Cerebellar nuclear complex (tissue), 1 donor: ENCODE data around the gene DLEU7.

Source experiments
- DNase-seq, 2 experiments: peaks; one replicate each; lab custom pipeline; 2025; lab: John Stamatoyannopoulos, UW

DLEU7 gene

DNA sequence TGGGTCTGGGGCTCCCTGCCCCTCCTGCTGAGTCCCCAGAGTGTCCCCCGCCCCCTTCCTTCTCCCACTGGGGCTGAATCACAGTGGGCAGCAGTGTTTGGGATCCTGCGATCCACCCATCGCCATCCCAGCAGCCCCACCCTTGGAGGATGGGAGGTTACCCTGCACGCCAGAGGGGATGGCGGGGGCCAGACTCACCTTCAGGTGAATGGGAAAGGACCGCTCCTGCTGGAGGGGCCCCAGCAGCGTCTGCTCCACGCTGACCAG, 569 bp downstream of the DLEU7 start:
- no peak for DNase-seq

- DNase-seq = no peak
Measured at GRCh38 chr13:50842251-50842989, 1.1 kb downstream of the DLEU7 start.

DNA sequence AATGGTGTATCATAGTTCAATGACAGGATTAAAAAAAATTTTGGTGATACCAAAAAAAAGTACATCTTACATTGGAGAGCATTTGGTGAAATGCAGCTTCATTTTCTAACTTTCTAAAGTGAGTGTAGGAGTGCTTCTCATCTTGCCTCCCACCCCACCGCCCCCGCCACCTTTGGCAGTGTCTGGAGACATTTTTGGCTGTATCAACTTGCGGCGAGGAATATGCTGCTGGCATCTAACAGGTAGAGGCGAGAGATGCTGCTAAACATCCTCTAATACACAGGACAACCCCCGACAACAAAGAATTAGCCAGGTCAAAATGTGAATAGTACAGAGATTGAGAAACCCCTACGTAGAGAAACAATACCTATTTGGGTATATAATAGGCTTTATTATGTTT, 1.7 kb downstream of the DLEU7 start:
- no peak for DNase-seq

GRCh38 chr13:50840284-50840683, 3.2 kb downstream of the DLEU7 start:
- DNase-seq = no peak

DNA sequence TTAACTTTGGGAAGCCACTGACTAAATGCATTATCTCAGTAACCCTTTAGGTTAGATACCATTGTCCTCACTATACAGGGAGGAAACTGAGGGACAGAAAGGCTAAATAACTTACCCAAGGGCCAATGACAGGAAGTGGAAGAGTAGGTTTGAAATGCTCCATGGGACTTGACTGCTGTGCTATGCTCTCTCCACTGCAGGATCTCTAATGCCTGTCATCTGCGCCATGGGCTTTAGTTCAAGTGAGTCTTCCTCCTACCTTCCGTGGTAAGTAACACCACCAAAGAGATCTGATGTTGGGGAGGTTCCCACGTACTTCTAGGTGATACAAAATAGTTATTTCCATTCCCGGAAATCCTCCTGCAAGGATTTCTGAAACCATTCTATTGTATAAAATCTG, 3.7 kb downstream of the DLEU7 start:
- DNase-seq = no peak

DNA sequence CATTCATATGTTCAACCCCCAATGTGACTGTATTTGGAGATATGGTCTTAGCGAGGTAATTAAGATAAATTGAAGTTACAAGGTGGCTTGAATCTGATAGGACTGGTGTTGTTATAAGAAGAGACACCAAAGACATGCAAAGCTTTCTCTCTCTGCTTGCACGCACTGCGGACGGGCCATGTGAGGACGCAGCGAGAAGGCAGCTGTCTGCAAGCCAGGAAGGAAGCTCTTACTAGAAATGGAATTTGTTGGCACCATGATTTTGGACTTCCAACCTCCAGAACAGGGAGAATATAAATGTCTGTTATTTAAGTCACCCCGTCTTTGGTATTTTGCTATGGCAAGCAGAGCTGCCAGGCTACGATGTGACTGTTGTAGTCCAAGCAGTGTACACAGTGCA, 4.8 kb downstream of the DLEU7 start:
- DNase-seq = no peak

- no peak for DNase-seq
Measured at GRCh38 chr13:50838031-50838430, 5.5 kb downstream of the DLEU7 start.

DNA sequence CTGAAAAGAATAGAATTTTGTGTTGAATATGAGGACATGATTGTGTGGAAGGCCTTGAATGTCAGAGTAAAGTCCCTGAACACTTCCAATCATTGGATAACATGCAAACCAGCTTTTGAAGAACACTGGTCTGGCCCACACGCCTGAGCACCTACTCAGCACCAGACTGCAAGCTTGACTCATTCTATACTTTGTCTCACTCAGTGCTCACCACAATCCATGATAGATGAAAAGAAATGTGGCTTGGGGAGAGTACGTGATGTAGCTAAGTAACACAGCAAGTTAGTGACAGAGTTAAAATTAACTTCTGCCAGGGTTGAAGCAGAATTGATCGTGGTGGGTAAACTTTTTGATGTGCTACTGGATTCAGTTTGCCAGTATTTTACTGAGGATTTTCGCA, 12.0 kb downstream of the DLEU7 start:
- DNase-seq = no peak

DNA sequence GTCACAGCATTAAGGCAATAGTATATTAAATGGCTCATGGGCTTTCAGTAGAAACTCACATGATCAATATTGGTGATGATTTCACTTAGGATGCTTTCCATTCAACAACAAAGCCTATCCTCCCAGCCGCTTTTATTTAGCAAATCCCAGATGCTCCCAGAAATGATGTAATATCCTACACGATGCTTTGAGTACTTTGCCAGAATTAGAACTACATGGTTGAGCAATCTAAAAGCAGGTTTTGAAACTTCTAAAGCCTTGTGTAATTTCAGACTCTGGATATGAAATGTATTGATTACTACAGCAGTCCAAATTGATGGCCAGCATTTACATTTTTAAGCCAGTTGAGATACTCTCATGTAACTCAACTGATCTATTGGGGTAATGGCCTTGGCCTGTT, 13.6 kb downstream of the DLEU7 start:
- no peak for DNase-seq

GRCh38 chr13:50829226-50829625, 14.3 kb downstream of the DLEU7 start:
- no peak for DNase-seq

GRCh38 chr13:50826035-50826434, 17.5 kb downstream of the DLEU7 start:
- DNase-seq = no peak

- DNase-seq = no peak
Measured at GRCh38 chr13:50812242-50812641, 31.2 kb downstream of the DLEU7 start.

GRCh38 chr13:50810998-50811397, 32.5 kb downstream of the DLEU7 start:
- DNase-seq = no peak

- no peak for DNase-seq
Measured at GRCh38 chr13:50810468-50810867, 33.0 kb downstream of the DLEU7 start.

DNA sequence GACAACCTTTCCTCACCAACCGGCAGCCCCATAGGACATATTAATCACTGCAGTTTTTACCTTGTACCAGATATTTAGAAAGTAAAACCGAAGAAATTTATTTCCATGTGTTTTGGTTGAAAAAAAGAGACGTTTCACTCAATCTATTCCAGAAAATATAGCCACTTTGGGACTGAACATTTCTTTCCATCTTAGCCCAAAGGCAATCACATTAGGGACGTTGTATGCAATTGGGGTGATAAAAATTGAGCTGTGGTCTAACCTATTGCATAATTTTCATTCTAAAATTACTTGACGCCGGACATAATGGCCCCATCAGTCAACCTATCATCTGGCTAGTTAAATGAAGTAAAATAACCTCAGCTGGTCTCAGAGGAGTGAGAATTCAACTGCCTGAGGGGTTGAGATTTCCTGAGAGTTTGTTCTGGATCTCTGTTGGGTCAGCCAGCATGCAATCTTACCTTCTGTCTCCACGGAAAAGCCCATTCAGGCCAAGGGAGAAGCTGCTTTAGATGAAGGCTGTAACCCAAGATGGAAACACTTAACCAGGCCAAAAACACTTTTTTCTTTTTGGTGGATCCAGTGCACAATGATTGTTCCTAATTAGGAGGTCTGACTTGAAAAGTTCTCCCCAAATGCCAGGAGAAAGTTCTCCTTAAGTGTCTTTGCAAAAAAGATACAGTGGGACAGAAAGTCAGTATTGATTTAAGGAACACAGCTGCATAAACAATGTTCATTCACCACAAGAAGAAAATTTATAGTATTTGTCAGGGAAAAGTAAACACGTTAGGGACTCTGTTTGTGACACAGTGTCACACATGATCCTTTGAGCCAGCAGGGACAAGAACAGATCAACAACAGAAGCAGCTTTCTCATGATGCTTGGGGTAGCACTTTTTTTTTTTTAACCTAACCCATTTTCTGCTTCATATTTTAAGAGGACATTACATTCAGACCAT, 34.1 kb downstream of the DLEU7 start:
- no peak for DNase-seq

DNA sequence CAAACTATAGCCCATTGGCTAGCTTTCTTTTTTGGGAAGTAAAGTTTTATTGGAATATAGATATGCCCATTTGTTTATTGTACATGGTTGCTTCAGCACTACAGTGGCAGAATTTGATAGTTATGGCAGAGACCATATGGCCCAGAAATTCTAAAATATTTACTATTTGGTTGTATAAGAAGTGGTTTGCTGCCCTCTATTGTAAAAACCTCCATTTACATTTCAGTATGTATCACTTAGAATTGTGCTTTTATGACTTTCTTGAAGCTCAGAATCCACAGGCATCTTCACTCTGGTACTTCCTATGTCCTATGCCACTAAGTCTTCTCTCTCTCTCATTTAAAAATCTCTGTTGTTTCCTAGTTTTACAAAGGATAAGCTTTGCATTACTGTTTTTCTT, 37.7 kb downstream of the DLEU7 start:
- no peak for DNase-seq

- peak in 1 of 2 experiments; percentile 64 for DNase-seq
Measured at GRCh38 chr13:50801087-50801931, 42.2 kb downstream of the DLEU7 start.

DNA sequence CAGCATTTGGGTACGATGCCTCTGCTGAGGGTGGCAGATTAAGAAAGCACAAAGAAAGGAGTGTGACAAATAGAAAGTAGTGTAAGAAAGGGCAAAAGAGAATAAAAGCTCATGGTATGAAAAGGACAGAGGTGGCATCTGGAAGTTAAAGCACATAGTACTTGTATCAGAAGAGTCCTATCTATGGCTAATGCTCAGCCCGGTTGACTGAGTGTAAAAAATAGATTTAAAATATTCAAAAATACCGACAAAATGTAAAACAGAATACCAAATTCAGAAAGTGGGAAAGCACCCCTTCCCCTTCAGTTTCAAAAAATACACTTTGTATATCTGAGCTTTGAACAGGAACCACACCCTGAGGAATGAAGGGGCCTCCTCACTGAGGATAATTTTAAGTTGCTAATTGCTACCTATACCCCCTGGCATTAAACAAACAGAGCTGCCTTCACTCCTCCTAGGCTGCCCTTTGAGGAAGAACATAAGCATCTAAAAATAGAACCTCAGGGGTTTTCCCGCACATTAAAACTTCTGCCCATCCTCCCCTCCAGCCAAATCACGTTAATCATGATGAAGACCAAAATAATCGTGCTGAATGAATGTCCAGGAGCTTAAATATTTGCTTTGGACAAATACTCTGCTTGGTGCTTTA, 43.3 kb downstream of the DLEU7 start:
- DNase-seq = no peak

- DNase-seq = no peak
Measured at GRCh38 chr13:50798923-50799322, 44.6 kb downstream of the DLEU7 start.

- no peak for DNase-seq
Measured at GRCh38 chr13:50797091-50797490, 46.4 kb downstream of the DLEU7 start.

- no peak for DNase-seq
Measured at GRCh38 chr13:50796463-50796862, 47.0 kb downstream of the DLEU7 start.

DNA sequence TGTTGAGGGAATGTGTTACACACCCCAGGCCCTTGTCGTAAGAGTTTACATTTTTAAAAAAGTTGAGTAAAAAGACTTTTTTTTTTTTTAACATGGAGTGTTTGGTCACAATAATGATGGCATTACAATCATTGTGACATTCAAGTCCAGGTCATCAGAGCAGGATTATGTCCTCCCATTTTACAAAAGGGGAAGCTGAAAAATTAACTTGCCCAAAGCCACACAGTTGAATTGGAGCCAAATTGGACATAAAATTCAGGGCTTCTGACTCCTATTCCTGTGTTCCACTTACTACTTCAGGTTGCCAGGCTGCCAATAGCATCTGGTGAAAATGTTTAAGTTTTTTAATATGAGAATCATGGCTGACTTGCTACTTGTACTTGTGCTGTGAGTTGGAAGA, 49.3 kb downstream of the DLEU7 start:
- DNase-seq = no peak
